Brain microvascular endothelial cell (primary cell): ENCODE data around the gene DNASE1L2.
"Not testable (repeated sequence)": the region's sequence is repeated elsewhere in the genome, so short reads cannot be mapped to it uniquely, and the experiment has no call there.

Source experiments
- DNase-seq: peaks from one replicate; pipeline ENCODE4 v3.0.0-alpha.2; 2020
- H3K27ac ChIP-seq: fragments of 250-450 bp; sonication (Bioruptor Pico); 2 replicates; pipeline ENCODE4 v1.5.1; 2020; ENCODE audit warnings: mild to moderate bottlenecking, moderate library complexity
- H3K27me3 ChIP-seq: fragments of 250-450 bp; sonication (Bioruptor Pico); replicated peaks from 2 replicates; pipeline ENCODE4 v1.5.1; 2020; ENCODE audit warnings: mild to moderate bottlenecking
- H3K36me3 ChIP-seq: fragments of 250-450 bp; sonication (Bioruptor Pico); replicated peaks from 2 replicates; pipeline ENCODE4 v1.5.1; 2020; ENCODE audit warnings: mild to moderate bottlenecking
- H3K4me3 ChIP-seq: 2 replicates; pipeline ENCODE4 v1.5.1; 2011; ENCODE audit warnings: low read depth, mild to moderate bottlenecking, control low read depth, low read length, moderate library complexity
- CTCF ChIP-seq: IDR thresholded peaks from 2 replicates; pipeline ENCODE4 v1.5.1; 2011; ENCODE audit warnings: low read depth, mild to moderate bottlenecking, moderate library complexity, low read length, control low read depth, inconsistent platforms; ENCODE audit errors: missing control alignments
- in situ Hi-C: cut with HindIII; loops from 2 replicates; pipeline ENCODE4 v1.10.0; 2017; ENCODE audit warnings: low sequenced_read_pairs, low pct_ligation_motif_present

The DNASE1L2 gene

GRCh38 chr16:2260250-2260649 lies 24.0 kb downstream of the DNASE1L2 start:
- H3K36me3 ChIP-seq = peaks cover 76% of the 10 kb centered on the region
- no peak overlapping the region for H3K4me3 ChIP-seq
- no peak overlapping the region for H3K27ac ChIP-seq
- H3K27me3 ChIP-seq = no peaks in the 10 kb centered on the region
- no peak for DNase-seq
- in situ Hi-C loops = no loop called here
- TF ChIP-seq CTCF = no peak

- H3K27ac ChIP-seq, in situ Hi-C loops, H3K27me3 ChIP-seq, H3K4me3 ChIP-seq, DNase-seq: not testable (repeated sequence)
- H3K36me3 ChIP-seq = peaks cover 48% of the 10 kb centered on the region
Observed at GRCh38 chr16:2263026-2263425, 26.8 kb downstream of the DNASE1L2 start.

- H3K27me3 ChIP-seq, in situ Hi-C loops, H3K27ac ChIP-seq: not testable (repeated sequence)
- Histone ChIP-seq H3K4me3 (peak overlapping the region; percentile 92), H3K36me3 (peaks cover 22% of the 10 kb centered on the region)
- peak; percentile 22 for DNase-seq
Observed at GRCh38 chr16:2266887-2267286, 30.6 kb downstream of the DNASE1L2 start.

- in situ Hi-C loops, H3K27me3 ChIP-seq, DNase-seq: not testable (repeated sequence)
Observed at GRCh38 chr16:2267505-2267912, 31.3 kb downstream of the DNASE1L2 start.

GRCh38 chr16:2267913-2268666 lies 31.8 kb downstream of the DNASE1L2 start, which contains the start of gene RNPS1:
RNPS1 (minus strand) TSS chr16:2268126; CDS start chr16:2264643, 3,483 bp downstream.
- H3K4me3 ChIP-seq = peak within 1 kb of the TSS; percentile 92
- peaks cover 10% of the 10 kb centered on the region for H3K36me3 ChIP-seq

More at GRCh38 chr16:2267505-2267912, 31.3 kb downstream of the DNASE1L2 start:
- Histone ChIP-seq H3K4me3 (peak overlapping the region; percentile 92), H3K36me3 (peaks cover 16% of the 10 kb centered on the region), H3K27ac (peak overlapping the region; percentile 93)

GRCh38 chr16:2270070-2270462 lies 33.8 kb downstream of the DNASE1L2 start:
- no peak for DNase-seq
- no peaks in the 10 kb centered on the region for H3K36me3 ChIP-seq
- H3K4me3 ChIP-seq = no peak overlapping the region
- in situ Hi-C loops = no loop called here
- no peaks in the 10 kb centered on the region for H3K27me3 ChIP-seq
- TF ChIP-seq CTCF = no peak
- no peak overlapping the region for H3K27ac ChIP-seq

More at GRCh38 chr16:2267913-2268666, 31.8 kb downstream of the DNASE1L2 start, which contains the start of gene RNPS1:
- H3K27me3 ChIP-seq = no peaks in the 10 kb centered on the region
- H3K27ac ChIP-seq = peak within 1 kb of the TSS; percentile 93
- TF ChIP-seq CTCF = no peak
- in situ Hi-C loops = no loop called here
- DNase-seq = peak; percentile 90

GRCh38 chr16:2270588-2271470 lies 34.6 kb downstream of the DNASE1L2 start:
- TF ChIP-seq CTCF = no peak
- in situ Hi-C loops = no loop called here
- Histone ChIP-seq H3K27ac (no peak overlapping the region), H3K27me3 (no peaks in the 10 kb centered on the region), H3K36me3 (no peaks in the 10 kb centered on the region), H3K4me3 (no peak overlapping the region)
- no peak for DNase-seq
